HepG2 (cell line): Measurements from ENCODE around the gene REM2. TPM values are rescaled to one million over a fixed set of nuclear protein-coding genes. Genes with fewer than 3 reads are reported as not detected.

Experiments
- BCL6 ChIP-seq: IDR thresholded peaks from 2 replicates; pipeline ENCODE4 v1.6.1; 2016; ENCODE audit warnings: missing genetic modification reagents, missing compliant biosample characterization
- CBX5 ChIP-seq: sonication (generic); formaldehyde crosslinking; IDR thresholded peaks from 2 replicates; pipeline ENCODE4 v1.4.0; 2020; ENCODE audit warnings: missing genetic modification reagents, borderline replicate concordance
- FOXO1 ChIP-seq: sonication (generic); formaldehyde crosslinking; IDR thresholded peaks from 2 replicates; pipeline ENCODE4 v1.4.0; 2020; ENCODE audit warnings: missing genetic modification reagents
- KLF16 ChIP-seq, 2 experiments: sonication (generic) in 1 of 2; formaldehyde crosslinking in 1 of 2; IDR thresholded peaks; 2 replicates each; pipeline versions ENCODE4 v1.6.1 to v1.8.0; 2016 to 2023; ENCODE audit warnings: missing genetic modification reagents in 2 of 2, missing compliant biosample characterization in 1 of 2
- NR2F1 ChIP-seq, 2 experiments: fragments of 450-650 bp in 1 of 2; formaldehyde crosslinking in 1 of 2; IDR thresholded peaks; 2 replicates each; pipeline versions ENCODE4 v1.5.0 to v1.6.1; 2016 to 2020; ENCODE audit warnings: mild to moderate bottlenecking in 1 of 2, missing compliant biosample characterization in 1 of 2, missing genetic modification reagents in 1 of 2, moderate library complexity in 1 of 2
- RNF219 ChIP-seq: sonication (generic); formaldehyde crosslinking; IDR thresholded peaks from 2 replicates; pipeline ENCODE4 v1.5.0; 2020; ENCODE audit warnings: mild to moderate bottlenecking, missing genetic modification reagents
- RORA ChIP-seq: sonication (generic); formaldehyde crosslinking; IDR thresholded peaks from 2 replicates; pipeline ENCODE4 v1.5.0; 2020; ENCODE audit warnings: mild to moderate bottlenecking, missing genetic modification reagents, moderate library complexity
- SOX6 ChIP-seq, 2 experiments: fragments of 450-650 bp in 1 of 2; sonication (generic) in 1 of 2; formaldehyde crosslinking in 1 of 2; IDR thresholded peaks; 2 replicates each; pipeline versions ENCODE4 v1.4.0 to v1.6.1; 2017 to 2020; ENCODE audit warnings: antibody characterized with exemption in 1 of 2, mild to moderate bottlenecking in 1 of 2, missing genetic modification reagents in 1 of 2
- SSRP1 ChIP-seq: IDR thresholded peaks from 2 replicates; pipeline ENCODE4 v1.6.1; 2016; ENCODE audit warnings: control low read depth
- THYN1 ChIP-seq: sonication (generic); formaldehyde crosslinking; IDR thresholded peaks from 2 replicates; pipeline ENCODE4 v1.8.1; 2023; ENCODE audit warnings: low read depth, mild to moderate bottlenecking, moderate library complexity, missing genetic modification reagents, borderline replicate concordance
- ZBTB38 ChIP-seq: sonication (generic); formaldehyde crosslinking; IDR thresholded peaks from 2 replicates; pipeline ENCODE4 v1.5.1; 2020; ENCODE audit warnings: mild to moderate bottlenecking, missing genetic modification reagents
- ZFYVE20 ChIP-seq: sonication (generic); formaldehyde crosslinking; IDR thresholded peaks from 2 replicates; pipeline ENCODE4 v1.8.0; 2023; ENCODE audit warnings: low read depth, mild to moderate bottlenecking, moderate library complexity, missing genetic modification reagents, borderline replicate concordance
- ZNF18 ChIP-seq: sonication (generic); formaldehyde crosslinking; IDR thresholded peaks from 2 replicates; pipeline ENCODE4 v1.8.0; 2022; ENCODE audit warnings: mild to moderate bottlenecking, missing genetic modification reagents; ENCODE audit not compliant: insufficient replicate concordance
- ZNF343 ChIP-seq: sonication (generic); formaldehyde crosslinking; IDR thresholded peaks from 2 replicates; pipeline ENCODE4 v1.4.0; 2020; ENCODE audit warnings: mild to moderate bottlenecking, missing genetic modification reagents
- ZNF704 ChIP-seq: sonication (generic); formaldehyde crosslinking; IDR thresholded peaks from 2 replicates; pipeline ENCODE4 v1.8.1; 2023; ENCODE audit warnings: mild to moderate bottlenecking, inconsistent platforms, moderate library complexity, missing genetic modification reagents, borderline replicate concordance
- ZNF768 ChIP-seq: sonication (generic); formaldehyde crosslinking; IDR thresholded peaks from 2 replicates; pipeline ENCODE4 v1.4.0; 2020; ENCODE audit warnings: missing genetic modification reagents
- ZNF780A ChIP-seq: sonication (generic); formaldehyde crosslinking; IDR thresholded peaks from 2 replicates; pipeline ENCODE4 v1.8.0; 2022; ENCODE audit warnings: mild to moderate bottlenecking, missing genetic modification reagents, moderate library complexity
- ZNF883 ChIP-seq: sonication (generic); formaldehyde crosslinking; IDR thresholded peaks from 2 replicates; pipeline ENCODE4 v1.5.1; 2020; ENCODE audit warnings: mild to moderate bottlenecking, missing genetic modification reagents; ENCODE audit errors: not compliant biosample characterization
- polyA plus RNA-seq, 8 experiments: library from polyadenylated mRNA; depleted of rRNA in 3 of 8; stranded (reverse) in 7 of 8; unstranded in 1 of 8; fragments of >200 nt; fragmentation: Illumina TruSeq in 4 of 8; extraction: Trizol in 4 of 8; gene quantifications; 2 replicates each; pipeline versions ENCODE4 v1.2.1 to v1.2.3, GENCODE V29; 2011 to 2016; ENCODE audit warnings: low read depth in 4 of 8, missing spikeins in 1 of 8, mixed read lengths in 1 of 8; ENCODE audit not compliant: insufficient read depth in 1 of 8
- total RNA-seq, 5 experiments: library from RNA; depleted of rRNA; stranded (reverse); fragments of >200 nt; fragmentation: Illumina TruSeq; extraction: Trizol; gene quantifications; 2 replicates each; pipeline ENCODE4 v1.2.3, GENCODE V29; 2016; ENCODE audit warnings: low read depth in 1 of 5
- TF ChIP-seq, protein P1 (sequence below): IDR thresholded peaks from 2 replicates; pipeline ENCODE4 v1.6.1; 2016; ENCODE audit warnings: missing compliant biosample characterization, missing genetic modification reagents, borderline replicate concordance
- TF ChIP-seq, protein P2 (sequence below): sonication (generic); formaldehyde crosslinking; IDR thresholded peaks from 2 replicates; pipeline ENCODE4 v1.8.0; 2022; ENCODE audit warnings: low read depth, missing genetic modification reagents

Gene REM2
- total and polyA plus RNA-seq, 2 of the 13 experiments (the other 11 are each of a cell fraction or from before 2014, with no cell fraction given) = 0.20 TPM; not detected in 1

DNA sequence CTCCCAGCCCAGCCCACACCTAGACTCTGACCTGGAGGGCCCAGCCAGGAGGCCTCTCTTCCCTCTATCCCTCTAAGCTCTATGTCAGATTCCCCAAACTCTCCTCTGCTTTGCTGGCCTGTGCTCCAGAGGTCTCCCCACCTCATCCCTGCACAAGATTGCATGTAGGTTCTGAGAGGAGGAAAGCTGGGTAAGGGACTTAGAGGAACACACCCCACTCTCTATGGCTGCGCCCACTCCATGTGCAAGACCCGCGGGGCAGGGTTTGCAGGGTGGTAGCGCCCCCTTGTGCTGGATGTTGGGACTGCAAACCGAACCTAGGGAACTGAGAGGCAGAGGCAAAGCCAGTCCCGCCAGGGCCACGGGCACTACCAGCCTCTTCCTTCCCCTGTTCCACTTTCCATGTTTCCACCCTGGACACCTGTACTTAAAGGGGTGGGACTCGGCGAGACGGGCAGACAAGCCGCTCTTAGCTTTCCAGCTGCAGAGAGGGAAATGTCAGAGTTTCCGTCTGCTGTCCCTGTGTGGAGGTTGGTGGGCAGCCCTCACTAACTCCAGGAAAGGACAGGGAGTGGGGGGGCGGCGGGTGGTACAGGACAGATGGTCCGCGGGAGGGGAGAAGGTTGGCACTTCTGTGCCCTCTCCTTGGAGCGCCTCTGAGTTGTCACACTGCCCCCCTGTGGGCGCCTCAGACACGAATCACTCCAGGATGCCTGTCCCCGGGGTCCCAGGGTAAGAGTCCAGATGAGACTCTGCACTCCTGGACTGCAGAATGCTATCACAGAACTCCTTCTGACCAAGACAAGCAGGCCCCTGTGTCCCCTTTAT lies 29.9 kb upstream of the REM2 start (continued):
- TF ChIP-seq ZNF18 (CRISPR knock-in tag) (no peak), BCL6 (no peak), ZNF780A (CRISPR knock-in tag) (no peak), KLF16 (CRISPR knock-in tag; IDR thresholded peaks at IDR 0.05) (peak in 1 of 2 experiments; percentile 85; a peak in 2 of 4 replicates), SSRP1 (CRISPR knock-in tag) (no peak), RNF219 (CRISPR knock-in tag) (no peak), ZNF704 (CRISPR knock-in tag) (peak; percentile 87), THYN1 (CRISPR knock-in tag) (0 out of 2 replicates have a peak, but pooled peaks have one; percentile 97), ZNF768 (peak; percentile 76; the same call in 1 of the 2 replicates), RORA (no peak), NR2F1 (CRISPR knock-in tag; IDR thresholded peaks at IDR 0.05) (no peak; a peak in 1 of 4 replicates), ZNF343 (peak; percentile 88), CBX5 (CRISPR knock-in tag) (peak; percentile 89; the same call in 1 of the 2 replicates), ZNF883 (CRISPR knock-in tag) (peak; percentile 98), ZFYVE20 (CRISPR knock-in tag) (no peak; the same call in 1 of the 2 replicates), ZBTB38 (peak; percentile 88), SOX6 (IDR thresholded peaks at IDR 0.05) (no peak), SOX6 (CRISPR knock-in tag; IDR thresholded peaks at IDR 0.05) (peak; percentile 79), FOXO1 (peak; percentile 62; the same call in 1 of the 2 replicates)
- TF ChIP-seq, protein P1, sequence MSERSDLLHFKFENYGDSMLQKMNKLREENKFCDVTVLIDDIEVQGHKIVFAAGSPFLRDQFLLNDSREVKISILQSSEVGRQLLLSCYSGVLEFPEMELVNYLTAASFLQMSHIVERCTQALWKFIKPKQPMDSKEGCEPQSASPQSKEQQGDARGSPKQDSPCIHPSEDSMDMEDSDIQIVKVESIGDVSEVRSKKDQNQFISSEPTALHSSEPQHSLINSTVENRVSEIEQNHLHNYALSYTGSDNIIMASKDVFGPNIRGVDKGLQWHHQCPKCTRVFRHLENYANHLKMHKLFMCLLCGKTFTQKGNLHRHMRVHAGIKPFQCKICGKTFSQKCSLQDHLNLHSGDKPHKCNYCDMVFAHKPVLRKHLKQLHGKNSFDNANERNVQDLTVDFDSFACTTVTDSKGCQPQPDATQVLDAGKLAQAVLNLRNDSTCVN (CRISPR knock-in tag) = peak; percentile 83
- TF ChIP-seq, protein P2, sequence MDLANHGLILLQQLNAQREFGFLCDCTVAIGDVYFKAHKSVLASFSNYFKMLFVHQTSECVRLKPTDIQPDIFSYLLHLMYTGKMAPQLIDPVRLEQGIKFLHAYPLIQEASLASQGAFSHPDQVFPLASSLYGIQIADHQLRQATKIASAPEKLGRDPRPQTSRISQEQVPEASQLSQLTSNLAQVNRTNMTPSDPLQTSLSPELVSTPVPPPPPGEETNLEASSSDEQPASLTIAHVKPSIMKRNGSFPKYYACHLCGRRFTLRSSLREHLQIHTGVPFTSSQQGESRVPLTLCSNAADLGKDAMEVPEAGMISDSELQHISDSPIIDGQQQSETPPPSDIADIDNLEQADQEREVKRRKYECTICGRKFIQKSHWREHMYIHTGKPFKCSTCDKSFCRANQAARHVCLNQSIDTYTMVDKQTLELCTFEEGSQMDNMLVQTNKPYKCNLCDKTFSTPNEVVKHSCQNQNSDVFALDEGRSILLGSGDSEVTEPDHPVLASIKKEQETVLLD = no peak
